Kidney glomerular epithelial cell (primary cell): ENCODE data around the gene HBB.

Experiments used
- DNase-seq: peaks from one replicate; lab custom pipeline; 2025; lab: John Stamatoyannopoulos, UW

HBB gene

DNA sequence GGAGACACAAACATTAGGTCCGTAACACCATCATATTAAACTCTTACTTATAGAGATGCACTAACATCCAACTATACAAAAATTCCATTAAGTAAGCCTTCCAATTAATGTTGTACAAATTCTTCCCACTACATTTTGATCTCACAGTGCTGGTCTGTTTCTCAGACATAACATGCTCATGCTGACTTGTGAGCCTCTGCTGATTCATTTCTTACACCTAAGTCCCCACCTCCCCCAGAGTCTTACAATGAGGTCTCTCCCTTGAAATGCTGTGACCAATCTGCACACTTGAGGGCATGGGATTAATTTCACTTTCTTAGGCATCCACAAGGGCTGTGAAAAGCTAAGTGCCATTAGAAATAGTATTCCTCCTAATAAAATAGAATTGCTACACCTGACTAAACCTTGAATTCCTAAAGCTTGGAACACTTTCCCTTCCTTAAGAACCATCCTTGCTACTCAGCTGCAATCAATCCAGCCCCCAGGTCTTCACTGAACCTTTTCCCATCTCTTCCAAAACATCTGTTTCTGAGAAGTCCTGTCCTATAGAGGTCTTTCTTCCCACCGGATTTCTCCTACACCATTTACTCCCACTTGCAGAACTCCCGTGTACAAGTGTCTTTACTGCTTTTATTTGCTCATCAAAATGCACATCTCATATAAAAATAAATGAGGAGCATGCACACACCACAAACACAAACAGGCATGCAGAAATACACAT, 20.8 kb upstream of the HBB start:
- no peak for DNase-seq

DNA sequence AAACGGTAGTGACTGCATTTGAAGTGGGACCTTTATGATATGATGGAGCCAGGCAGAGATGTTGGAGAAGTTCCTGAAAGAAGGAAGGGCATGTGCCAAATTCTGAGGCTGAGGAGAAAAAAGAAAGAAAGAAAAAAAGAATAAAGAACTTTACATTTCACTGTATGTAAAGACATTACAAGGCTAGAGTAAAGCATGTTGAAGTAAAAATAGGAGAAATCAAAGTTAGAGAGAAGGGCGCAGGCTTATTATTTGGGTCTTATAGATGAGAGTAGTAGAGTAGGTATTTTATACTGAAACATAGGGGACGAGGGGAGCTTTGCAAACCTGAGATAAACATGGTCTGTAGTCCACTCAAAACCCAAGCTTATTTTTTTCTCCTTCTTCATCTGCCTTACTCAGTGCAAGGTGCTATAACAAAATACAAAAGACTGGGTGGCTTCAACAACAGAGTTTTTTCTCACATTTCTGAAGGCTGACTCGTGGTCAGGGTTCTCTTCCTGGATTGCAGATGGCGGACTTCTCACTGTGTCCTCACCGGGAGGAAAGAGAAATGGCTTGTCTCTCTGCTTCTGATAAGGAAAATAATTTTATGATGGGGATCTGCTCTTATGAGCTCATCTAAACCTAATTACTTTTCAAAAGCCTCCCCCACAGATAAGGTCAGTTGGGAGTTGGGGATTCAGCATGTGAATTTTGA, 20.1 kb upstream of the HBB start:
- no peak for DNase-seq

DNA sequence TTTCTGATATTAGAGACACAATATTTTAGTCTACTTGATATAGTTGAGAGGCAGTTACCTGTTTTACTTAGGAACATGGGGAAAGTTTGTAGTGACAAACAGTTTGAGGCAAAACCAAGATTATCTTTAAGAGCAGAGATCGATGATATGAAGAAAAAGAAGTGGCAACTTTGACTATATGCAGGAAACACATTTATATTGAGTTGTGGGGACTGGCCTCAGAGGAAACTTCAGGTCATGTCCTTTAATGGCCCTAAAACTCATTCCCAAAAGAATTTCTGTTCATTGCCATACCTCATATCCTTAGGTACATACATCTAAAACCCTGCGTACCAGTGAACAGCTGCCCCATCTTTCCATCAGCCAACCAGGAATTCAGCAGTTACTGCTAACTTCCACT, 18.3 kb upstream of the HBB start:
- no peak for DNase-seq

DNA sequence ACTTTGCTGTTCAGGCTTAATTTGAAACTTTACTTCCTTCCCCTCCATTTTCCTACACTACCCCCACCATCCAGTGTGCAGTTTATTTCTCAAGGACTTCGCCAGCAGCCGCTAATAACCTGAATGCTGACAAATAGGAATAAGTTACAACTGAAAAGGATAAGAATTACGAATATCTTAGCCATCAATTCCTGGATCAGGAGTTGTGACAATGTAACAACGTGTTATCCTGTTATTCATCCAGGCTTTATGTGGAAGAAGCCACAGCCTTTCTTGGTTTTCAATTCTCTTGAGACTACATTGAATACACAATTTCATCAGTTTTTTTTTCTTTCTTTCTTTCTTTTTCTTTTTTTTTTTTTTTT, 16.9 kb upstream of the HBB start:
- DNase-seq: no peak

DNA sequence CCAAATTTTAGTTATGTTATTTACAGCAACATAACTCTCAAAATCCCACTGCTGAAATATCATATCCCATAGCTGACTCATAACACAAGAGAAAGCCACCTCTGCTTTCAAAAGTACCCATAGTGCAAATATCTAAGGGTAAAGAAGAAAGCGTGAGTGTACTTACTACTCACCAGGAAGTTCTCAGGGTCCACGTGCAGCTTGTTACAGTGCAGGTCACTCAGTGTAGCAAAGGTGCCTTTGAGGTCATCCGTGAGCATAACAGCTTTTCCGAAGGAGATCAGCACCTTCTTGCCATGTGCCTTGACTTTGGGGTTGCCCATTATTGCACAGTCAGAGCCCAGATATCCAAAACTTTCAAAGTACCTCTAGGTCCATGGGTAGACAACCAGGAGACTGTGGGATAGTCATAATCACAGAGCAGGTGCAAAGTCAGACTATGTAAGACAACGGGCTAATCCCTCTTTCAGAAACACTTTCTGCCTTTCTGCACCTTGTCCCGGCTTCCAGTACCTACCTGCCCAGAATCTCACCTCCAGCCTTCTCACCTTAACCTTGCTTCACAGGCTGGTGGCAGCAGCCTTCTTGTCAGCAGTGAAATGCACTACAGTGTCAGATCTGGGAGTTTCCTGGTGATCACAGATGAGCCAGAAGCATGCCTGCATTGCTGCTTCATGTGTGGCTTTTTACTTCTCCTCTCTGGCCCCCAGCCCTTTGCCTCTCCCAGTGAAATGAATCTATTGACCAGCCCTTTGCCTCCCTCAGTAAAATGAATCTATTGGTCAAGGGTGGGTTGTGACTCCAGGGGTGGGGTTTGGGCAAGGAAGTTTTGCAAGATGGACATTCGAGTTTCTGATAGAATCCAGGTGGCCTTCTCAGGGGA, 16.3 kb upstream of the HBB start:
- DNase-seq: no peak

DNA sequence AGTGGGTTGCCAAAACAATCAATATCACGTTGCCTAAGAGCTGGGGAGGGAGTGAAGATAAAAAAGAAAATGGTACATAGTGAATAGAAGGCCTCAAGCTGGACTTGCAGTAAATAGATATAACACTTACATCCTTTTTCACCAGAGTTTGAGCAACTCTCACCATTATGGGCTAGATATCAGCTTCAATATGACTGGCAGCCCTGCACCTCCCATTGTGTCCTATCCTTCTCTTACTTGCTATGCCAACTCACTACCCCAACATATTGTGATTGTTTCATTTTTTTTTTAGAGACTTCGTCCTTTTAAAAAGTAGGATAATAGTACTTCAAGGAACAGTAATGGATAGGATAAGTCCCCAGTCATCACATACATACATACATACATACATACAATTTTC, 15.3 kb upstream of the HBB start:
- no peak for DNase-seq

DNA sequence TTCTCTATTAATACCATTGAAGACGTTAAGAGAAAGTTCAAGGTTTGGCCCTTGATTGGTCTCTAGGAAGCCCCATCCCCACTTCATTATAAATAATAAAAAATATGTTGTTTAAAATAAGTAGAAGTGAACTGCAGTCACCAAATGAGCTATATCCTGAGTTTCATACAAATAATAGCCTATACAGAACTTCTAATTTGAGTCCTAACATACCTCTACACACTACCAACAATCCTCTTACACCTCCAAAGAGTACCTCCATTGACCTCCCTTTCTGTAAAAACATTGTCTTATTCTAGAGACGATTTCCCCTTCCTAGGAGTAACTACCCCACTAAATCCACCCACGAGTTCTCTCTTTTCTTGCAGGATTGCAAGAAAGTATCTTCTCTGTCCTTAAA, 14.6 kb upstream of the HBB start:
- no peak for DNase-seq

DNA sequence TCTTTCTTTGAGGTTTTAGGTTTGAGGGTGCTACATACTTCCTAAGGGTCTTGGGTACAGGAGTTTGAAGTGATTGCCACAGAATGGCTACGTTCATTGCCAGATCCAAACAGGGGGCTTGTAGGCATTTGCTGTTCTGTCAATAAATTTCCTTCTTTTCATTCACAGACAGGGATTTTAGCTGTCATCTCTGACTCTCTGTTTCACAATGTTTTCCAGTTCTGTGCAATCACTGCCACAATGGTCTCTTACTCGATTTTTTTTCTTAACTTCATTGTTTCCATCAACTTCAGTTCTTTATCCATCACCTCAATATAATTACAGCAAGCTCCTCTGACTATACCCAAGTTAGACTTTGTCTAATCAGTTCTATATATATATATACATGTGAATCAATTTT, 13.6 kb upstream of the HBB start:
- DNase-seq: no peak

DNA sequence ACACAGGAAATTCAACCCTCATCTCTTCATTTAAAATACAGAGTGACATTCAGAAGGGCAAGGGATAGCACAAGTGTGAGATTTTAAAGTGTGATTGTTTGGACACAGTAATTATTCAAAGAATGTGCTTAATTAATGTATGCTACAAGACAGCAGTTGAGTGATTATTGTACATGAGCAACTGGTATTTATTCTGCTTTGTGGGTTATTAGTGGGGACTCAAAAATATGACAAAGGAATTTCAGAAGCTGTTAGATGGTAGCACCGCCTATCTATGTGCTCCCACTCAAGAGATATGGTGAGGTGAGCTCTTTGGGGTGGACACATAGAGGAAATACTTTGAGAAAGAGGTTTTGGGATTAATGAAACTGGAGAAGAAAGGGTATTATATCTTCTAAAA, 13.2 kb upstream of the HBB start:
- no peak for DNase-seq

DNA sequence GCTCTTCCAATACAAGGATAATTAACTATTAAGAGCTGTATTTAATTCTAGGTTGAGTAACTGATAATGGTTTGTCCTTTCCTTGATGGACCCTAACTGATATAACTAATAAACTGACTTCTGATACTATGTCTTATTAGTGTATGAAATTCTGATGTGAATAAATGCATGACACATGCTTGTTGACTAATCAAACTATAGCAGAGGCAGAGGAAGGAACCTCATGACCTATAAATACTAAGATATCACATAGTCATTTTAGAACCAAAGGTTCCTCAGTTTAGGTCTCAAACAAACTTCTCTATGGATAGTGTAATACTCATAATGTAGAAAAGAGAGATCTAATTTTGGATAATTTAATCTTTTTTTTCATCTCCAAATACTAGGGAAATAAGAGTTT, 12.2 kb upstream of the HBB start:
- no peak for DNase-seq

DNA sequence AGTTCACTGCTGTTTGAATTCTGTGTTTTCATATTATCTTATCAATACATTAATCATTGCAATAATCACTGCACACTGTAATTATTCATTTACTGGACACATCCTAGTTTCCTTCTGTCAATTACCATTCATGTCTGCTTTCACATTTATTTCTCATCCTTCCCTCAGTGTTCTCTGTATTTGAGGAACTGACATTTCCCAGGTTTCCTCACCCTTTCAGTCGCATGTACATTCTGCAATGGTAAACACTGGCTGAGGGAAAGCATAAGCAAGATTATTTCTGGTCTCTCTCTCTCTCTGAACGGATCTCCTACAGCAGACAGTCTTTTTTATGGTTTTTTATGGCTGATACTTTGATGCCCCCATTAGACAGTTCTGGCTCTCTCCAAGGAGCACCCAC, 11.6 kb upstream of the HBB start:
- no peak for DNase-seq

DNA sequence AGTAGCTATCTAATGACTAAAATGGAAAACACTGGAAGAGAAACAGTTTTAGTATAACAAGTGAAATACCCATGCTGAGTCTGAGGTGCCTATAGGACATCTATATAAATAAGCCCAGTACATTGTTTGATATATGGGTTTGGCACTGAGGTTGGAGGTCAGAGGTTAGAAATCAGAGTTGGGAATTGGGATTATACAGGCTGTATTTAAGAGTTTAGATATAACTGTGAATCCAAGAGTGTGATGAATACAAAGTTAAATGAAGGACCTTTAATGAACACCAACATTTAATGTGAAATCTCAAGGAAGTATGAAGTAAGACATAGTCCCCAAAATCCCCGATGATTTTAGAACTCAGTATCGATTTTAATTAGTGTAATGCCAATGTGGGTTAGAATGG, 10.5 kb upstream of the HBB start:
- DNase-seq: no peak

DNA sequence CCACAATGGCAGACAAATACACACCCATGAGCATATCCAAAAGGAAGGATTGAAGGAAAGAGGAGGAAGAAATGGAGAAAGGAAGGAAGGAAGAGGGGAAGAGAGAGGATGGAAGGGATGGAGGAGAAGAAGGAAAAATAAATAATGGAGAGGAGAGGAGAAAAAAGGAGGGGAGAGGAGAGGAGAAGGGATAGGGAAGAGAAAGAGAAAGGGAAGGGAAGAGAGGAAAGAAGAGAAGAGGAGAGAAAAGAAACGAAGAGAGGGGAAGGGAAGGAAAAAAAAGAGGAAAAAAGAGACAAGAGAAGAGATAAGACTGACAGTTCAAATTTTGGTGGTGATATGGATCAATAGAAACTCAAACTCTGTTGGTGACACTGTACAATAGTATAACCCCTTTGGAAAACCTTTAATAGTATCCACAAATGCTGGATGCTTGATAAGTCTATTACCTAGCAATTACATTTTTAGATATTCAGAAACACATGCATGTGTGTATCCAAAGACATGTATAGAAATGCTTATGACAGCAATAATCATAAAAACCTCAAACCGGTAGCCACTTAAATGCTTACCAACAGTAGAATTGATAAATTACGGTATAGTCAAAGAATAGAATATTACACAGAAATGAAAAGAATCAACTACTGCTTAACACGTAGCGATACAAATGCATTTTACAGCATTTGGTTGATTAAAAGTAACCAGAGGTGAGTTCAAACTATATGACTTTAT, 8.7 kb upstream of the HBB start:
- no peak for DNase-seq

DNA sequence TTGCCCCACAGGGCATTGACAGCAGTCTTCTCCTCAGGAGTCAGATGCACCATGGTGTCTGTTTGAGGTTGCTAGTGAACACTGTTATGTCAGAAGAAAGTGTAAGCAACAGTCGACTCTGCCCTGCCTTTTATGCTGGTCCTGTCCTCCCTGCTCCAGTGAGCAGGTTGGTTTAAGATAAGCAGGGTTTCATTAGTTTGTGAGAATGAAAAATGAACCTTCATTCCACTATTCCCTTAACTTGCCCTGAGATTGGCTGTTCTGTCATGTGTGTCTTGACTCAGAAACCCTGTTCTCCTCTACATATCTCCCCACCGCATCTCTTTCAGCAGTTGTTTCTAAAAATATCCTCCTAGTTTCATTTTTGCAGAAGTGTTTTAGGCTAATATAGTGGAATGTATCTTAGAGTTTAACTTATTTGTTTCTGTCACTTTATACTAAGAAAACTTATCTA, 7.5 kb upstream of the HBB start, which contains the start of gene HBD:
Gene HBD (minus strand): TSS at position 103 of the 454 bp plus-strand sequence. CDS start 50 bp downstream, at position 53.
- peak; percentile 22 for DNase-seq

DNA sequence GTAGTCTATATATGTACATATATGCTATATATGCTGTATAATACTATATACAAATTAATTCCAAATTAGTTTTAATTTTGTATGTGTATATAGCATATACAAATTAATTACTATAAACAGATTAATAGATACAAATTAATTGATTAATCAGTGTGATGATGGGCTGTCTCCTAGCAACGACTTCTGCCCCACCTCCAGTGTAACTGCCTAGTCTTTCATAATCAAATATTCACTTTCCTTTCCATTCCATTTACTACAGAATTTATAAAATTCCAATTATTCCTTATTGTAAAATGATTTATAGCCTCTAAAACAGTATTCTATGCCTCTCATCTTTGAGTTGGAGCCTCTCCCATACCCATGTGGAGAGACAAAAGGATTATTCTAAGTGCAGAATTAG, 6.4 kb upstream of the HBB start:
- no peak for DNase-seq

DNA sequence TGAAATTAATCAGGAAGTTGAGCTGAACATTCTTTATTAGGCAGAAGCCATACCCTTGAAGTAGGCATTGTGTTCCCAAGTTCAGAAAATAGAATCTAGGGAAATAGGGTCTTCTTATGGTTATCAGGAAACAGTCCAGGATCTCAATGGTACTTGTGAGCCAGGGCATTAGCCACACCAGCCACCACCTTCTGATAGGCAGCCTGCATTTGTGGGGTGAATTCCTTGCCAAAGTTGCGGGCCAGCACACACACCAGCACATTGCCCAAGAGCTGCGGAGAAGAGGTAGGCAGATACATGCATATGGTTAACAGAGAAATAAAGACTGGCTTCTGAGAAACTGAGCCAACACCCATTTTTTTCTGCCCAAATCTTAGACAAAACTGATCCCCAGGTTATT, 6.0 kb upstream of the HBB start:
- DNase-seq: no peak

DNA sequence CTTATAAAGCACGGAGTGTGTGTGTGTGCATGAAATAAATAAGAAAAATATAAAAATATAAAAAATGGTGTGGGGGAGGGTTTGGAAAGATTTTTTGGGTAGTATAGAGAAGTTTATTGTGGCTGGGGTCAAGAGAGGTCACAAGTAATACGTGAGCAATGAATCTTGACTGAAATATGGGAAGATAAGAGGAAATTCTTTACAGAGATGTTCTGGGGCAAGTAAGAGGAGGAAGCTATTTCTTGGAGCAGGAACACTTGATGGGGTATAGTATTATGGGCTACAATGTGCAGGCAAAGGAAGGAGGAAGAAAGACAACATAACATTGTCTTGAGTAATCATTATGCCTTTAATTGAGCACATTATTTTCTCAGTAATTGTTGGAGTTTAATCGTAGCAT, 5.3 kb upstream of the HBB start:
- no peak for DNase-seq

DNA sequence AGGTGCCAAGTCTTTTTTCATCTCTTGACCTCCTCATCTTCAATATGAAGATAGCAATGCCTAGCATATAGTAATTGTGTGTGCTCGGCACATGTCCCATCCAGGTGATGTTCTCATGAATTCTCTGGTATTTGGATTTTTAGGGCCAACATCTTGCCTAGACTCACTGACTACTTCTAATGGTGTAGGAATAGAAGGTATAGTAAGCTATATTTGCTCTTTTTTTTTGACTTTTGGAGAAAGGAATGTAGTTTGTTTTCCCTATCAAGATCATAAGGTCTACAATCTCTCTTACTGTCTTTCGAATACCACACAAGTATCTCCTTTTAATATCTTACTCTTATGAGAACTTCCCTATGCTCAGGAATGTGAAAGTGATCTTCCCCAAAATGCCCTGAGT, 4.2 kb upstream of the HBB start:
- no peak for DNase-seq

DNA sequence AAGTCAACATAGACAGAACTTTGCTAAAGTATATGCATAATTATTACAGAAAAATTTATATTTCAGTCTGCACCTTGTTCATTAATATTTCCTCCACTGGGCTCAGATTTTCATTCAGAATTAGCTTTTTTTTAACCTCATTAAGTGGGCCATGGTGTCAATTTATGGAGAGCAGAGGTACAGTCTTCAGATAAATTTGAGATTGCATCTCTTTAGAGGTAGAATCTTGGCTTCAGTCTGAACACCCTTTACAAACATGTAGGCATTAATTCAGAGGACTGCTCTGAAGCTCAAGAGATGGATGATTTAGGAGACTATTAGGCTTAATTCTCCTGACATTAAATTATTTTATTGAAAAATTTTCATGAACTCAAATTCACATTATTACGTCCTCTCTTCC, 3.4 kb upstream of the HBB start:
- DNase-seq: no peak

DNA sequence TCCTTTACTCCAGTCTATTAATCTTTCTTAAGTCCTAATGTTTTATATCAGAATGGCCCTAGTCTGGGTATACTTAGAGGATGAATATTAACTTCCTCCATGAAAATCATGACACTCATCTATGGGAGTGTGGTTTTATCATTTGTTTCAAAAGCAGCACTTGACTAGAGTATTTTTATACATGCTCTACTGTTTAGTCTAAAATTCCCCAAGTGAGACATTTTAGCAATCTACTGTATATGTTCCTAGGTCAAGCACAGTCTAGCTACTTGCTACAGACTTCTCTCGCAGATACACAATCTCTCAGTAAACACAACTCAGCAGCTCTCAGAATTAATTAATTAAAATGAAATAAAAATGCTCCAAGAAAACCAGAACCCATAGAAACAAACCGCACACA, 2.9 kb upstream of the HBB start:
- DNase-seq: no peak

DNA sequence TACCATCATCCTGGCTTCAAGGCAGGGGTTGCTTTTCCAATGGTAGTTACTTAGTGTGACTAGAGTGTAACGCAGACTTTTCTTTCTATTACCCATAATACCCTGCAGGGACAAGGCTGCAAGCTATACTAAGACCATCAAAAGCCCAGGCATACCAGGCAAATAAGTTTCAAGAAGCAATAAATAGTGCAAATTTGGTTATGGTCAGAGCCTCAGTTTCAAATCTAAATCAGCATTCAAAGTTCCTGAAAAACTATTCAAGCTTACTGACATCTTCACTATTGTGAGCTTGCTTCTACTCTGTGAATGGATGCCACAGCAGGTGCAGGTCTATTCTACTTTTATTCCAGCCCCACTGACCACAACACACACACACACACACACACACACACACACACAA, 2.5 kb upstream of the HBB start:
- no peak for DNase-seq

DNA sequence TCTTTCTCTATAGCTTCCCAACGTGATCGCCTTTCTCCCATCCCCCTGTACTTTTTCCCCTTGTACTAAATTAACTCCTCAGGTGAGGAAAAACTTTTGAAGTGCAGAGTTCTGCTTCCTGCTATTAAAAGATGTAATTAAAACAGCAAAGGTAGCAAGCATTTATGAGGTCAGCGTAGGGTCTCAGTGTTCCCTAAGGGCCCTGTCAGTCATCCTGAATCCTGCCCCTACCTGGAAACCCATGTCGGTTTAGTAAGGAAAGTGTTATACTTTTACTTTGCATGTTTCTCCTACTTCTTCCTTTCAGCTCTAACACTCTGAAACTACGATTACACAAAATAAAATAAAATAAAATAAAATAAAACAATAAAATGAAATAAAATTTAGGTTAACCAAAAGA, 1.3 kb upstream of the HBB start:
- DNase-seq: no peak
